Left forelimb (tissue), 1 donor: ENCODE results near the gene WDR74.
A peak's percentile ranks its signal among the peaks of the same experiment; 100 is the strongest.
"Not testable (repeated sequence)": the region's sequence is repeated elsewhere in the genome, so short reads cannot be mapped to it uniquely, and the experiment has no call there.

Source experiments
- DNase-seq: peaks from one replicate; pipeline ENCODE4 v3.0.0-alpha.2; 2018; ENCODE audit warnings: low spot score

WDR74 gene

GRCh38 chr11:62839050-62839945, at the start of gene WDR74:
TSS of gene WDR74 (minus strand) at chr11:62839590. CDS start at chr11:62839570, 20 bp downstream.
- DNase-seq = peak; percentile 95

- DNase-seq = no peak
Measured at GRCh38 chr11:62889126-62889483, 49.7 kb upstream of the WDR74 start.

DNA sequence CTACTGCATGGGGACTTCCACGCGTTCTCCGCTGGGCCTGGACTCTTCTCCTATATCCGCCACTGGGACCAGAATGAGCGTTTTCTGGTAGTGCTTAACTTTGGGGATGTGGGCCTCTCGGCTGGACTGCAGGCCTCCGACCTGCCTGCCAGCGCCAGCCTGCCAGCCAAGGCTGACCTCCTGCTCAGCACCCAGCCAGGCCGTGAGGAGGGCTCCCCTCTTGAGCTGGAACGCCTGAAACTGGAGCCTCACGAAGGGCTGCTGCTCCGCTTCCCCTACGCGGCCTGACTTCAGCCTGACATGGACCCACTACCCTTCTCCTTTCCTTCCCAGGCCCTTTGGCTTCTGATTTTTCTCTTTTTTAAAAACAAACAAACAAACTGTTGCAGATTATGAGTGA, 49.0 kb upstream of the WDR74 start:
- DNase-seq = no peak

DNA sequence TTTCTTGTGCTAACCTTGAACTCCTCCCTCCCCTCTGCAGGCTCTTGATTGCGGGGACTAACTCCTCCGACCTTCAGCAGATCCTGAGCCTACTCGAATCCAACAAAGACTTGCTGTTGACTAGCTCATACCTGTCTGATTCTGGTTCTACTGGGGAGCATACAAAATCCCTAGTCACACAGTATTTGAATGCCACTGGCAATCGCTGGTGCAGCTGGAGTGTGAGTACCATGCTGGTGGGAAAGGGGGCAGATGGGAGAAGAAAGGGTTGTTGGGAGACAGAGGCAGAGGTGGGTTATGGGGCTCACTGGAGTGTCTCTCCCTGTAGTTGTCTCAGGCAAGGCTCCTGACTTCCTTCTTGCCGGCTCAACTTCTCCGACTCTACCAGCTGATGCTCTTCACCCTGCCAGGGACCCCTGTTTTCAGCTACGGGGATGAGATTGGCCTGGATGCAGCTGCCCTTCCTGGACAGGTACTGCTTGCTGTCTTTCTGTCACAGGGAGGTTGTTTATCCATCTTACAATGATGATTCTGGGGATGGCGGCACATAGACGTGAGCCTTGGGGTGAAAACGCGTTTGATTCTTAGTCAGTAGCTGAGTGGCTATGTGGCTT, 45.9 kb upstream of the WDR74 start:
- DNase-seq = no peak

DNA sequence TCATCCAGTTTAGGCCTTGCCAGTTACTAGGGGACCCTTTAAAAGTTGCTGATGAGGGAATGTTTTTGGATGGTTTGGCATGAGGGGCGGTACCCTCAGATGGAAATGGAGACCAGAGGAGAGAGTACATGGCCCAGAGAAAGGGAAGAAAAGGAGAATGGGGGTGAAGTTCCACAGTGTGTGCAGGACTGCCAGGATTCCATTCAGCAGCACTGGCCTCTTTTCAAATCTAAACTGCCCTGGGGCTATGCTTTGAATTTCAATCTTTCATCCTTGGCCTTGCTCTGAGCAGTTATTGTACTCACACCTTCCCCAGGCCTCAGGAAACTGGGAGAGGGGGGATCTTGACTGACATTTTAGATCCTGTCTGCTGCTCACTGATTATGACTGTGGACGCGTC, 44.3 kb upstream of the WDR74 start:
- DNase-seq = no peak

- DNase-seq = no peak
Measured at GRCh38 chr11:62882788-62883501, 43.6 kb upstream of the WDR74 start.

DNA sequence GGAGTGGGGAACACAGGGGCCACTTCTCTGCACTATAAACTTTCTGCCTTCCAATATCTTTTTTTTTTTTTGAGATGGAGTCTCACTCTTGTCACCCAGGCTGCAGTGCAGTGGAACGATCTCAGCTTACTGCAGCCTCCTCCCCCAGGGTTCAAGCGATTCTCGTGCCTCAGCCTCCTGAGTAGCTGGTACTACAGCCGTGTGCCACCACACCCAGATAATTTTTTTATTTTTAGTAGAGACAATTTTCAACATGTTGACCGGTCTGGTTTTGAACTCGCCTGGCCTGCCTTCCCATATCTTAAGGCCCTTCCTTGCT, 43.0 kb upstream of the WDR74 start:
- no peak for DNase-seq

- peak; percentile 91 for DNase-seq
Measured at GRCh38 chr11:62881579-62882430, 42.4 kb upstream of the WDR74 start.

DNA sequence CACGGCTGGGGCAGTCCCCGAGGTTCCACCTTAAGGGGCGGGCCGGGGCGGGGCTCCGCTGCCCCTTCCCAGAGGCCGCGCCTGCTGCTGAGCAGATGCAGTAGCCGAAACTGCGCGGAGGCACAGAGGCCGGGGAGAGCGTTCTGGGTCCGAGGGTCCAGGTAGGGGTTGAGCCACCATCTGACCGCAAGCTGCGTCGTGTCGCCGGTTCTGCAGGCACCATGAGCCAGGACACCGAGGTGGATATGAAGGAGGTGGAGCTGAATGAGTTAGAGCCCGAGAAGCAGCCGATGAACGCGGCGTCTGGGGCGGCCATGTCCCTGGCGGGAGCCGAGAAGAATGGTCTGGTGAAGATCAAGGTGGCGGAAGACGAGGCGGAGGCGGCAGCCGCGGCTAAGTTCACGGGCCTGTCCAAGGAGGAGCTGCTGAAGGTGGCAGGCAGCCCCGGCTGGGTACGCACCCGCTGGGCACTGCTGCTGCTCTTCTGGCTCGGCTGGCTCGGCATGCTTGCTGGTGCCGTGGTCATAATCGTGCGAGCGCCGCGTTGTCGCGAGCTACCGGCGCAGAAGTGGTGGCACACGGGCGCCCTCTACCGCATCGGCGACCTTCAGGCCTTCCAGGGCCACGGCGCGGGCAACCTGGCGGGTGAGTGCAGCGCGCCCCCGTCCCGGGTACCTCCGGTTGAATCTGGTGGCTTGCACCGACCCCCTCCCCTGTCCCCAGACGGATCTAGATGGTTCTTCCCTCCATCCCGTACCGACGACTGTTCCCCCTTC, 41.6 kb upstream of the WDR74 start, which contains the start of gene SLC3A2:
SLC3A2 (plus strand) TSS at position 94 of the 776 bp plus-strand sequence; CDS start at position 222, 128 bp downstream.
- peak; percentile 94 for DNase-seq

DNA sequence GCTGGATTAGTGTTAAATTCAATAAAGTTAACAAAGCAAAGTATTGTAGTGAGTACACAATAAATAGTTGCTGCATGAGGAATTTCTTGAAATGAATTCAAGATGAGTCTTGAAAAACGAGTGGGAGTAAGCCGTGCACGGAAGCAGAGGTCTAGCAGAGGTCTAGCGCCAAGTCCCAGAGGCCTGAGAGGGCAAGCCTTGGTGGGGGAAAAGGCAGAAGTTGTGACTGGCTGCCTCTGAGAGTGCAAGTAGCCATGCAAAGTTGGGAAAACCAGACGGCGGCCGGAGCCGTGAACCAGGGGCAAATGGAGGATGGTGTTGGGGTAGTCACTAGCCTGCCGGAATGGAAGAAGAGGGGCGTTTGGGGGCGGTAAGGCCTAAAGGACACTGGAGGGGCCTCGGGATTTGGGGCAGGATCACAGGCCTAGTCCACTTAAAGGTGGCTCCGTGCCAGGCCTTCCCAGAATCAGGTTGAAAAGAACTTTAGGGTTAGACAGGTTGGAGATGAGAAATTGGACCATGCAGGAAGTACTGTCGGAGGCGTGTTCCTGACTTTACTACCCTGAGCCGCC, 40.9 kb upstream of the WDR74 start:
- DNase-seq = no peak

DNA sequence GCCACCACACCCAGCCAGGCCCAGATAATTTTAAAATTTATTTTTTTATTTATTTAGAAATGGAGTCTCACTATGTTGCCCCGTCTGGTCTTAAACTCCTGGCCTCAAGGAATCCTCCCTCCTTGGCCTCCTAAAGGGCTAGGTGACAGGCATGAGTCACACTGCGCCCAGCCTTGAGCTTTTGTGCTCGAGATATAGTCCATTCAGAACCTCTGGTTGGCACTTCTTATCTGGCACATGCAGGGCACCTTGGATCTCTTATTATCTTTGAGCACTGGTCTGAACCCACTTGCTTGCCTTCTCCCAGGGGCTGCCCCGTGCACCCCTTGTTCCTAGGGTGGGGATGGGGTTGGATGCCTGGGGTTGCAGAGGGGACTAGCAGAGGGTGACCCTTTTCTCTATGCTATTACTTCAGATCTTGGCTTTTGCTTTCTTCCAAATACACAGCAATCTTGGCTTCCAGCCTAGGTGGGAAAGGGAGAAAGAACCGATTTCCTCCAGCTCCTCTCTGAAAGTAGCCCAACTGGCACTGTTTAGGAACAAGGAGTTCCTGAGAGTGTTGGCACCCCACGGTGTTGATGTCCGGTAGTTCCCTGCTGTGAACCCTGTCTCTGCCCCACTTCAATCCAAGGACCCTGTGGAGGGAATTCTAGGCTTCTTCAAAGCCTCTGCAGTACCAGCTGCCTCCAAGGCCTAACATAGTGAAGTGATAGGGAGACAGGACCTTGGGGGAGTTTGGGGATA, 40.0 kb upstream of the WDR74 start:
- DNase-seq = no peak

- no peak for DNase-seq
Measured at GRCh38 chr11:62876712-62877111, 37.3 kb upstream of the WDR74 start.

DNA sequence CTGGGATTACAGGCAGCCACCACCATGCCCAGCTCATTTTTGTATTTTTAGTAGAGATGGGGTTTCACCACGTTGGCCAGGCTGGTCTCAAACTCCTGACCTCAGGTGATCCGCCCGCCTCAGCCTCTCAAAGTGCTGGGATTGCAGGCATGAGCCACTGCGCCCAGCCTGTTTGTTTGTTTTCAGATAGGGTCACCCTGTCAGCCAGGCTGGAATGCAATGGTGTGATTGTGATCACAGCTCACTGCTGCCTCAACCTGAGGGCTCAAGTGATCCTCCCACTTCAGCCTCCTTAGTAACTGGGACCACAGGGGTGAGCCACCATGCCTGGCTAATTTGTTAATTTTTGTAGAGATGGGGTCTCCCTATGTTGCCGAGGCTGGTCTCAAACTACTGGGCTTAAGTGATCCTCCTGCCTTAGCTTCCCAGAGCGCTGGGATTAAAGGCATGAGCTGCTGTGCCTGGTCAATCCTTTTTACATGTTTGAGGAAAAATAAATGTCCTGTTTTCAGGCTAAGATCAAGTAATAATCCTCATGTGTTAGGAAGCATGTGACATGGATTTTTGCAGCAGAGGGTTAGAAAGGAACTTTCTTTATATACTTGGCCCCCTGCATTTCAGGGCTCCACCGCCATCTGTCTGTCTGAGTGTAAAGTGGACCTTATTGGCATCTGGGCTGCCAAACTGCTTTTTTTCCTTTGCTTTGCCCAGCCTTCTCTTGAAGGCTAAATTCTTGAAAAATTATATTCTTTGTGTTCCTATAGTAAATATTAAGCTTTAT, 36.5 kb upstream of the WDR74 start:
- DNase-seq = no peak

GRCh38 chr11:62874851-62875250, 35.5 kb upstream of the WDR74 start:
- DNase-seq = no peak

GRCh38 chr11:62865635-62866034, 26.2 kb upstream of the WDR74 start:
- DNase-seq = no peak

GRCh38 chr11:62863687-62864335, 24.4 kb upstream of the WDR74 start:
- DNase-seq = no peak

DNA sequence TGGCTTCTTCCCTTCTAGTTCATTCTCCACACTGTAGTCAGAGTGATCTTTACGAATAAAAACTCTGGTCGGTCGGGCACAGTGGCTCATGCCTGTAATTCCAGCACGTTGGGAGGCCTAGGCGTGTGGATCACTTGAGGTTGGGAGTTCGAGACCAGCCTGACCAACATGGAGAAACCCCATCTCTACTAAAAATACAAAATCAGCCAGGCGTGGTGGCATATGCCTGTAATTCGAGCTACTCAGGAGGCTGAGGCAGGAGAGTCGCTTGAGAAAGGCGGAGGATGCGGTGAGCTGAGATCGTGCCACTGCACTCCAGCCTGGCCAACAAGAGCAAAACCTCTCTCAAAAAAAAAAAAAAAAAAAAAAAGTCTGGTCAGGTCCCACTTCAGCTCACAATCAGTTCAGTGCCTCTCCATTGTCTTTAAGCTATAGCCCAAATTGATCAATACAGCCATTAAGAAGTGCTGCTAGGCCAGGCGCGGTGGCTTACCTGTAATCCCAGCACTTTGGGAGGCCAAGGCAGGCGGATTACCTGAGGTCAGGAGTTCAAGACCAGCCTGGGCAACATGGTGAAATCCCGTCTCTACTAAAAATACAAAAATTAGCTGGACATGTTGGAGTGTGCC, 22.3 kb upstream of the WDR74 start:
- DNase-seq = not testable (repeated sequence)

DNA sequence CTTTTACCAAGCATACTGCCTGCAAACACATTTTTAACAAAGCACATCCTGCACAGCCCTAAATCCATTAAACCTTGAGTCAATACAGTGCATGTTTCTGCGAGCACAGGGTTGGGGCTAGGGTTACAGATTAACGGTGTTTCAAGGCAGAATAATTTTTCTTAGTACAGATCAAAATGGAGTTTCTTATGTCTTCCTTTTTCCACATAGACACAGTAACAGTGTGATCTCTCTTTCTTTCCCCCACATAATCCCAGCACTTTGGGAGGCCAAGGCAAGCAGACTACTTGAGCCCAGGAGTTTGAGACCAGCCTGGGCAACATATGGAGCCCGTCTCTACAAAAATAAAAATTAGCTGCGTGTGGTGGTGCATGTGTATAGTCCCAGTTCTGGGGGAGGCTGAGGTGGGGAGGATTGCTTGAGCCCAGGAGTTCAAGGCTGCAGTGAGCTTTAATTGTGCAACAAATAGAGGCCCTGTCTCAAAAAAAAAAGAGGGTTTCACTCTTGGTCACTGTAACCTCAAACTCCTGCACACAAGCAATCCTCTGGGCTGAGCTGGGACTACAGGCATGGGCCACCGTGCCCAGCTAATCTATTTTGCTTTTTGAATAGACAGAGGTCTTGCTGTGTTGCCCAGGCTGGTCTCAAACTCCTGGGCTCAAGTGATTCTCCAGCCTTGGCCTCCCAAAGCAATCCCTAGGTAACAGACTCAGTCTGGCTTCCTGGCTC, 21.6 kb upstream of the WDR74 start:
- no peak for DNase-seq
